Esophagus muscularis mucosa (tissue), 4 donors: ENCODE data around the gene RRP36. TPM values are rescaled to one million over a fixed set of nuclear protein-coding genes. Genes with fewer than 3 reads are reported as not detected.

Experiments
- DNase-seq: peaks from one replicate; pipeline ENCODE4 v3.0.0-alpha.2; 2017; ENCODE audit errors: extremely low spot score
- H3K27ac ChIP-seq, 4 donors: fragments of 200-600 bp; sonication (generic); replicated peaks in 1 of 4; 1 replicate in 3 of 4; 2 replicates in 1 of 4; pipeline ENCODE4 v1.5.1; 2016 to 2019; ENCODE audit warnings: mild to moderate bottlenecking in 1 of 4
- H3K27me3 ChIP-seq, 4 donors: fragments of 200-600 bp; sonication (generic); one replicate each; pipeline versions ENCODE4 v1.5.1 to v1.6.0; 2016 to 2019
- H3K36me3 ChIP-seq, 4 donors: fragments of 200-600 bp; sonication (generic); one replicate each; pipeline ENCODE4 v1.5.1; 2016 to 2019
- H3K4me1 ChIP-seq, 4 donors: fragments of 200-600 bp; sonication (generic); one replicate each; pipeline ENCODE4 v1.5.1; 2016 to 2019
- H3K4me3 ChIP-seq, 4 donors: fragments of 200-600 bp; sonication (generic); 1 replicate in 2 of 4; 2 replicates in 2 of 4; pipeline ENCODE4 v1.5.1; 2016 to 2019; ENCODE audit warnings: mild to moderate bottlenecking in 4 of 4, moderate library complexity in 1 of 4
- H3K9me3 ChIP-seq, 4 donors: fragments of 200-600 bp; sonication (generic); 1 replicate in 3 of 4; 2 replicates in 1 of 4; pipeline ENCODE4 v1.5.1; 2016 to 2019
- CTCF ChIP-seq, 3 experiments: fragments of 200-600 bp in 2 of 3; fragments of 450-650 bp in 1 of 3; sonication (generic) in 2 of 3; IDR thresholded peaks; one replicate each; pipeline ENCODE4 v1.5.1; 2017 to 2019; ENCODE audit warnings: antibody characterized with exemption in 3 of 3, mild to moderate bottlenecking in 2 of 3, moderate library complexity in 1 of 3
- EP300 ChIP-seq: sonication (generic); formaldehyde crosslinking; IDR thresholded peaks from one replicate; pipeline ENCODE4 v1.6.1; 2017; ENCODE audit warnings: antibody characterized with exemption
- POLR2A ChIP-seq: fragments of 450-650 bp; IDR thresholded peaks from one replicate; pipeline ENCODE4 v1.6.1; 2017; ENCODE audit warnings: antibody characterized with exemption, moderate library complexity, mild to moderate bottlenecking, low read depth
- POLR2AphosphoS5 ChIP-seq, 2 donors: sonication (generic); formaldehyde crosslinking; IDR thresholded peaks; one replicate each; pipeline ENCODE4 v1.6.1; 2017; ENCODE audit warnings: antibody characterized with exemption in 2 of 2
- WGBS: methylation state at CpG from one replicate; pipeline ENCODE4 v1.1.5; 2018; 5-methylcytosine and 5-hydroxymethylcytosine counted together
- intact Hi-C: fragments of 100-400 bp; cut with DNase I; formaldehyde crosslinking; loops from one replicate; pipeline ENCODE4 v1.15.1; 2023
- total RNA-seq, 4 donors: library from RNA; depleted of rRNA; stranded (reverse); fragments of >200 nt; gene quantifications; one replicate each; pipeline versions ENCODE4 v1.1.0 to v1.2.1, GENCODE V29; 2016

The RRP36 gene
- total RNA-seq, 4 donors from 2014 or later: 43.2 to 65.2 (median 51.4) TPM

GRCh38 chr6:43054206-43054943 is 33.0 kb downstream of the RRP36 start:
- Histone ChIP-seq H3K4me1 (peaks cover 20 to 54% (median 33%) of the 10 kb centered on the region in 4 donors), H3K27ac (peak overlapping the region; percentile 88 to 94 (median 92)), H3K27me3 (no peaks in the 10 kb centered on the region), H3K4me3 (peak overlapping the region; percentile 70 to 75 (median 74)), H3K36me3 (peaks cover 0 to 52% (median 41%) of the 10 kb centered on the region in 4 donors), H3K9me3 (no peaks in the 10 kb centered on the region)
- intact Hi-C loops: loop anchor here (5.0 kb wide), 1 partner anchor 37 kb away; no protein-coding TSS in a partner anchor
- DNase-seq: no peak
- no peak for TF ChIP-seq POLR2A
- no peak for TF ChIP-seq EP300
- TF ChIP-seq CTCF (IDR thresholded peaks at IDR 0.05): no peak
- TF ChIP-seq POLR2AphosphoS5 (IDR thresholded peaks at IDR 0.05): no peak
- WGBS: 67% methylated on average over 17 of the region's 17 CpGs

- Histone ChIP-seq H3K27ac (no peak overlapping the region), H3K4me1 (peaks cover 30 to 67% (median 46%) of the 10 kb centered on the region in 4 donors), H3K4me3 (no peak overlapping the region), H3K27me3 (no peaks in the 10 kb centered on the region), H3K36me3 (peaks cover 0 to 40% (median 30%) of the 10 kb centered on the region in 4 donors), H3K9me3 (no peaks in the 10 kb centered on the region)
- WGBS: 81% methylated on average over 8 of the region's 8 CpGs
- intact Hi-C loops: no loop called here
- no peak for DNase-seq
- no peak for TF ChIP-seq POLR2AphosphoS5 (IDR thresholded peaks at IDR 0.05)
- no peak for TF ChIP-seq CTCF (IDR thresholded peaks at IDR 0.05)
- TF ChIP-seq POLR2A: no peak
- no peak for TF ChIP-seq EP300
Observed at GRCh38 chr6:43055966-43056365, 34.5 kb downstream of the RRP36 start.

- peaks cover 30 to 52% (median 41%) of the 10 kb centered on the region in 4 donors for H3K4me1 ChIP-seq
- intact Hi-C loops: no loop called here
- no peak for TF ChIP-seq POLR2A
- no peak for TF ChIP-seq EP300
- TF ChIP-seq POLR2AphosphoS5 (IDR thresholded peaks at IDR 0.05): no peak
- no peak for TF ChIP-seq CTCF (IDR thresholded peaks at IDR 0.05)
- DNase-seq: no peak
- no peaks in the 10 kb centered on the region for H3K27me3 ChIP-seq
- 85% methylated on average over 1 of the region's 1 CpG for WGBS
- H3K36me3 ChIP-seq: peaks cover 0 to 50% (median 40%) of the 10 kb centered on the region in 4 donors
- H3K27ac ChIP-seq: peak overlapping the region; percentile 85 to 92 (median 88)
- no peaks in the 10 kb centered on the region for H3K9me3 ChIP-seq
- peak overlapping the region; percentile 65 to 83 (median 72) for H3K4me3 ChIP-seq
Observed at GRCh38 chr6:43058531-43058930, 37.1 kb downstream of the RRP36 start.

- peak within 1 kb of the TSS; percentile 65 to 83 (median 72) for H3K4me3 ChIP-seq
- peaks cover 0 to 58% (median 45%) of the 10 kb centered on the region in 4 donors for H3K36me3 ChIP-seq
- intact Hi-C loops: no loop called here
- TF ChIP-seq EP300 (no peak), CTCF (IDR thresholded peaks at IDR 0.05) (no peak), POLR2A (peak; percentile 61), POLR2AphosphoS5 (IDR thresholded peaks at IDR 0.05) (peak; percentile 93 to 96)
- DNase-seq: peak; percentile 100
- H3K27me3 ChIP-seq: no peaks in the 10 kb centered on the region
- H3K27ac ChIP-seq: peak within 1 kb of the TSS; percentile 85 to 92 (median 88)
- no peaks in the 10 kb centered on the region for H3K9me3 ChIP-seq
- peaks cover 26 to 46% (median 36%) of the 10 kb centered on the region in 4 donors for H3K4me1 ChIP-seq
- under 1% methylated on average over 21 of the region's 64 CpGs for WGBS
Observed at GRCh38 chr6:43059168-43060033, 38.0 kb downstream of the RRP36 start, which contains the start of the genes KLC4 and MRPL2. Gene KLC4 (plus strand): TSS chr6:43059631. CDS start chr6:43061336, 1,705 bp downstream. Gene MRPL2 (minus strand): TSS chr6:43059434. CDS start chr6:43059381, 53 bp downstream.
